HUES48 (cell line): ENCODE results near the gene COL4A6.
A peak's percentile ranks its signal among the peaks of the same experiment; 100 is the strongest.

Experiments
- H3K27ac ChIP-seq: one replicate; pipeline ENCODE4 v1.7.0; 2013; ENCODE audit warnings: low read depth, low read length, inconsistent platforms
- H3K27me3 ChIP-seq: 2 replicates; pipeline ENCODE4 v1.6.1; 2013; ENCODE audit warnings: mild to moderate bottlenecking, low read length; ENCODE audit not compliant: control insufficient read depth, insufficient read depth
- H3K36me3 ChIP-seq: 2 replicates; pipeline ENCODE4 v1.6.1; 2013; ENCODE audit warnings: low read length; ENCODE audit not compliant: control insufficient read depth, insufficient read depth
- H3K4me1 ChIP-seq: 2 replicates; pipeline ENCODE4 v1.6.1; 2013; ENCODE audit warnings: mild to moderate bottlenecking, low read length; ENCODE audit not compliant: control insufficient read depth, insufficient read depth
- H3K4me3 ChIP-seq: 2 replicates; pipeline ENCODE4 v1.5.1; 2013; ENCODE audit warnings: mild to moderate bottlenecking, low read depth, low read length
- H3K9ac ChIP-seq: 2 replicates; pipeline ENCODE4 v1.6.1; 2013; ENCODE audit warnings: mild to moderate bottlenecking, low read depth, low read length, moderate library complexity
- H3K9me3 ChIP-seq: 2 replicates; pipeline ENCODE4 v1.6.1; 2013; ENCODE audit warnings: low read length; ENCODE audit not compliant: control insufficient read depth, insufficient read depth

The COL4A6 gene

GRCh38 chrX:108216405-108216804, 221.8 kb downstream of the COL4A6 start:
- no peaks in the 10 kb centered on the region for H3K4me1 ChIP-seq
- no peak overlapping the region for H3K27ac ChIP-seq
- H3K9ac ChIP-seq: no peak overlapping the region
- H3K27me3 ChIP-seq: peaks cover 11% of the 10 kb centered on the region; the same call in 1 of the 2 replicates
- H3K36me3 ChIP-seq: no peaks in the 10 kb centered on the region
- no peak overlapping the region for H3K4me3 ChIP-seq
- H3K9me3 ChIP-seq: no peaks in the 10 kb centered on the region

- Histone ChIP-seq H3K4me1 (peaks cover 10% of the 10 kb centered on the region), H3K27me3 (peaks cover 7% of the 10 kb centered on the region), H3K36me3 (no peaks in the 10 kb centered on the region), H3K9me3 (no peaks in the 10 kb centered on the region), H3K27ac (no peak overlapping the region), H3K4me3 (no peak overlapping the region), H3K9ac (no peak overlapping the region)
Observed at GRCh38 chrX:108211301-108211700, 226.9 kb downstream of the COL4A6 start.

- Histone ChIP-seq H3K27ac (no peak overlapping the region), H3K9me3 (no peaks in the 10 kb centered on the region), H3K36me3 (no peaks in the 10 kb centered on the region), H3K9ac (no peak overlapping the region; the same call in 1 of the 2 replicates), H3K4me1 (peaks cover 10% of the 10 kb centered on the region), H3K4me3 (no peak overlapping the region), H3K27me3 (peaks cover 5% of the 10 kb centered on the region)
Observed at GRCh38 chrX:108209006-108209554, 229.1 kb downstream of the COL4A6 start.

GRCh38 chrX:108203540-108203939, 234.7 kb downstream of the COL4A6 start:
- Histone ChIP-seq H3K4me3 (no peak overlapping the region), H3K4me1 (no peaks in the 10 kb centered on the region), H3K27ac (no peak overlapping the region), H3K27me3 (no peaks in the 10 kb centered on the region; the same call in none of the 2 replicates), H3K9ac (no peak overlapping the region), H3K9me3 (no peaks in the 10 kb centered on the region), H3K36me3 (no peaks in the 10 kb centered on the region)

GRCh38 chrX:108199691-108200090, 238.5 kb downstream of the COL4A6 start:
- Histone ChIP-seq H3K36me3 (no peaks in the 10 kb centered on the region), H3K27me3 (no peaks in the 10 kb centered on the region; the same call in 1 of the 2 replicates), H3K27ac (no peak overlapping the region), H3K4me3 (no peak overlapping the region), H3K9me3 (no peaks in the 10 kb centered on the region), H3K9ac (no peak overlapping the region), H3K4me1 (no peaks in the 10 kb centered on the region)

GRCh38 chrX:108199041-108199440, 239.2 kb downstream of the COL4A6 start:
- H3K9ac ChIP-seq: no peak overlapping the region
- no peak overlapping the region for H3K4me3 ChIP-seq
- H3K4me1 ChIP-seq: no peaks in the 10 kb centered on the region
- H3K36me3 ChIP-seq: no peaks in the 10 kb centered on the region
- H3K27me3 ChIP-seq: no peaks in the 10 kb centered on the region; the same call in none of the 2 replicates
- H3K9me3 ChIP-seq: no peaks in the 10 kb centered on the region
- no peak overlapping the region for H3K27ac ChIP-seq

GRCh38 chrX:108198420-108198819, 239.8 kb downstream of the COL4A6 start:
- no peaks in the 10 kb centered on the region for H3K9me3 ChIP-seq
- H3K36me3 ChIP-seq: no peaks in the 10 kb centered on the region
- no peaks in the 10 kb centered on the region for H3K4me1 ChIP-seq
- H3K27ac ChIP-seq: no peak overlapping the region
- no peak overlapping the region for H3K9ac ChIP-seq
- H3K4me3 ChIP-seq: no peak overlapping the region
- no peaks in the 10 kb centered on the region; the same call in none of the 2 replicates for H3K27me3 ChIP-seq

- Histone ChIP-seq H3K4me3 (no peak overlapping the region), H3K9me3 (no peaks in the 10 kb centered on the region), H3K9ac (no peak overlapping the region), H3K4me1 (no peaks in the 10 kb centered on the region), H3K27ac (no peak overlapping the region), H3K27me3 (no peaks in the 10 kb centered on the region), H3K36me3 (no peaks in the 10 kb centered on the region)
Observed at GRCh38 chrX:108186811-108187210, 251.4 kb downstream of the COL4A6 start.

GRCh38 chrX:108178143-108178498, 260.1 kb downstream of the COL4A6 start:
- Histone ChIP-seq H3K4me3 (no peak overlapping the region), H3K27ac (peak overlapping the region; percentile 66), H3K4me1 (peaks cover 22% of the 10 kb centered on the region), H3K9me3 (no peaks in the 10 kb centered on the region), H3K9ac (peak overlapping the region; percentile 16), H3K27me3 (peaks cover 6% of the 10 kb centered on the region), H3K36me3 (no peaks in the 10 kb centered on the region)

GRCh38 chrX:108177351-108178142, 260.7 kb downstream of the COL4A6 start:
- H3K9ac ChIP-seq: peak overlapping the region; percentile 16
- no peak overlapping the region for H3K4me3 ChIP-seq
- H3K27me3 ChIP-seq: peaks cover 6% of the 10 kb centered on the region
- H3K27ac ChIP-seq: peak overlapping the region; percentile 66
- H3K9me3 ChIP-seq: no peaks in the 10 kb centered on the region
- peaks cover 22% of the 10 kb centered on the region for H3K4me1 ChIP-seq
- H3K36me3 ChIP-seq: no peaks in the 10 kb centered on the region

GRCh38 chrX:108173874-108174273, 264.3 kb downstream of the COL4A6 start:
- peaks cover 6% of the 10 kb centered on the region for H3K27me3 ChIP-seq
- H3K4me3 ChIP-seq: no peak overlapping the region
- no peaks in the 10 kb centered on the region for H3K36me3 ChIP-seq
- peaks cover 22% of the 10 kb centered on the region for H3K4me1 ChIP-seq
- H3K27ac ChIP-seq: no peak overlapping the region
- H3K9ac ChIP-seq: no peak overlapping the region
- H3K9me3 ChIP-seq: no peaks in the 10 kb centered on the region
